K562 (cell line): Measurements from ENCODE around the gene FAM53A. TPM values are rescaled to one million over a fixed set of nuclear protein-coding genes. Genes with fewer than 3 reads are reported as not detected.

Experiments
- CTCFL ChIP-seq: IDR thresholded peaks from 2 replicates; pipeline ENCODE4 v1.6.1; 2011; ENCODE audit warnings: borderline replicate concordance, low read depth, mild to moderate bottlenecking, moderate library complexity, low read length; ENCODE audit not compliant: insufficient read depth, poor library complexity, severe bottlenecking
- KDM4B ChIP-seq, 2 experiments: fragments of 450-650 bp in 1 of 2; sonication (generic) in 1 of 2; IDR thresholded peaks; 2 replicates each; pipeline ENCODE4 v1.6.1; 2016 to 2017; ENCODE audit warnings: borderline replicate concordance in 2 of 2, antibody characterized with exemption in 1 of 2, low read depth in 1 of 2, mild to moderate bottlenecking in 1 of 2
- TFE3 ChIP-seq: fragments of 450-650 bp; formaldehyde crosslinking; IDR thresholded peaks from 2 replicates; pipeline ENCODE4 v1.4.0; 2020; ENCODE audit warnings: mild to moderate bottlenecking, mixed read lengths
- TSHZ1 ChIP-seq: fragments of 250-450 bp; sonication (Bioruptor Pico); IDR thresholded peaks from 2 replicates; pipeline ENCODE4 v1.4.0; 2020; ENCODE audit warnings: mild to moderate bottlenecking, moderate library complexity
- XRCC5 ChIP-seq: fragments of 200-400 bp; formaldehyde crosslinking; IDR thresholded peaks from 2 replicates; pipeline ENCODE4 v1.6.1; 2017; ENCODE audit warnings: low read depth, mild to moderate bottlenecking, low read length
- ZNF318 ChIP-seq, 2 experiments: fragments of 450-650 bp; IDR thresholded peaks; 2 replicates each; pipeline ENCODE4 v1.6.1; 2016; ENCODE audit warnings: mild to moderate bottlenecking in 2 of 2, borderline replicate concordance in 1 of 2, low read depth in 1 of 2, moderate library complexity in 1 of 2
- polyA plus RNA-seq, 8 experiments: library from polyadenylated mRNA; depleted of rRNA in 4 of 8; stranded (reverse) in 5 of 8; unstranded in 3 of 8; fragments of >200 nt; fragmentation: Nextera tagmentation in 2 of 8; fragmentation: Illumina TruSeq in 1 of 8; extraction: Ambion mirVana in 2 of 8; extraction: Trizol in 1 of 8; gene quantifications; 2 replicates each; pipeline versions ENCODE4 v1.2.1 to v1.2.3, GENCODE V29; 2011 to 2014; ENCODE audit warnings: inconsistent platforms in 1 of 8, missing spikeins in 1 of 8
- total RNA-seq, 7 experiments: library from RNA; depleted of rRNA in 6 of 7; stranded (reverse); fragments of >200 nt in 6 of 7; fragmentation: Illumina TruSeq in 2 of 7; extraction: Trizol in 2 of 7; gene quantifications; 2 replicates each; pipeline versions ENCODE4 v1.2.1 to v1.2.3, GENCODE V29; 2011 to 2021; ENCODE audit warnings: low replicate concordance in 1 of 7

FAM53A gene
- total and polyA plus RNA-seq, 9 of the 15 experiments (the other 6 are each of a cell fraction or from before 2014, with no cell fraction given), result 0.53 to 2.7 (median 1.4) TPM; not detected in 2

- TF ChIP-seq ZNF318 (IDR thresholded peaks at IDR 0.05; ENCODE audit: borderline replicate concordance in 1 of 2, low read depth in 1 of 2) (no peak), CTCFL (no peak), KDM4B (IDR thresholded peaks at IDR 0.05; ENCODE audit: borderline replicate concordance in 2 of 2, low read depth in 1 of 2) (no peak), TFE3 (CRISPR knock-in tag) (peak; percentile 20; the same call in 1 of the 2 replicates), XRCC5 (no peak), TSHZ1 (CRISPR knock-in tag) (no peak)
Measured at GRCh38 chr4:1720163-1720983, 36.3 kb upstream of the FAM53A start (continued).
